Ectodermal cell (in vitro differentiated cells): ENCODE results near the gene NINJ1.

ENCODE experiments used
- H3K27ac ChIP-seq: 2 replicates; pipeline ENCODE4 v1.7.0; 2013; ENCODE audit warnings: mild to moderate bottlenecking, low read depth, low read length; ENCODE audit not compliant: insufficient read depth, poor library complexity, severe bottlenecking
- H3K27me3 ChIP-seq: 2 replicates; pipeline ENCODE4 v1.7.0; 2013; ENCODE audit warnings: mild to moderate bottlenecking, low read length; ENCODE audit not compliant: insufficient read depth, control insufficient read depth, poor library complexity, severe bottlenecking
- H3K36me3 ChIP-seq: one replicate; pipeline ENCODE4 v1.7.0; 2013; ENCODE audit warnings: low read length; ENCODE audit not compliant: control insufficient read depth, insufficient read depth
- H3K4me1 ChIP-seq: one replicate; pipeline ENCODE4 v1.7.0; 2013; ENCODE audit warnings: low read length; ENCODE audit not compliant: control insufficient read depth, insufficient read depth
- H3K4me3 ChIP-seq: 2 replicates; pipeline ENCODE4 v1.7.0; 2013; ENCODE audit warnings: low read depth, low read length, control low read depth; ENCODE audit not compliant: insufficient read depth
- H3K9me3 ChIP-seq: 2 replicates; pipeline ENCODE4 v1.7.0; 2013; ENCODE audit warnings: mild to moderate bottlenecking, low read length, moderate library complexity; ENCODE audit not compliant: control insufficient read depth
- WGBS, 2 experiments: methylation state at CpG; one replicate each; pipeline ENCODE4 v1.1.7; 2013; ENCODE audit warnings: missing lambda C conversion rate in 2 of 2; 5-methylcytosine and 5-hydroxymethylcytosine counted together

NINJ1 gene

GRCh38 chr9:93099551-93100275, 34.3 kb downstream of the NINJ1 start:
- peaks cover 11% of the 10 kb centered on the region for H3K27me3 ChIP-seq
- H3K36me3 ChIP-seq = no peaks in the 10 kb centered on the region
- H3K4me1 ChIP-seq = peaks cover 6% of the 10 kb centered on the region
- H3K9me3 ChIP-seq = no peaks in the 10 kb centered on the region
- H3K4me3 ChIP-seq = no peak overlapping the region
- no peak overlapping the region for H3K27ac ChIP-seq
- WGBS, 2 experiments = 94 to 95% methylated on average over 16 of the region's 16 CpGs

GRCh38 chr9:93098236-93098946, 35.7 kb downstream of the NINJ1 start:
- H3K4me3 ChIP-seq = no peak overlapping the region
- WGBS, 2 experiments = 92 to 95% methylated on average over 15 of the region's 15 CpGs
- no peak overlapping the region for H3K27ac ChIP-seq
- peaks cover 11% of the 10 kb centered on the region for H3K27me3 ChIP-seq
- no peaks in the 10 kb centered on the region for H3K36me3 ChIP-seq
- no peaks in the 10 kb centered on the region for H3K9me3 ChIP-seq
- peaks cover 6% of the 10 kb centered on the region for H3K4me1 ChIP-seq

- Histone ChIP-seq H3K4me1 (peaks cover 6% of the 10 kb centered on the region), H3K4me3 (no peak overlapping the region), H3K27ac (no peak overlapping the region), H3K36me3 (no peaks in the 10 kb centered on the region), H3K27me3 (peaks cover 11% of the 10 kb centered on the region), H3K9me3 (no peaks in the 10 kb centered on the region)
- WGBS, 2 experiments = 85 to 86% methylated on average over 11 of the region's 11 CpGs
Measured at GRCh38 chr9:93097511-93098201, 36.4 kb downstream of the NINJ1 start.

GRCh38 chr9:93096811-93097382, 37.2 kb downstream of the NINJ1 start:
- H3K4me1 ChIP-seq = peaks cover 6% of the 10 kb centered on the region
- H3K36me3 ChIP-seq = no peaks in the 10 kb centered on the region
- peaks cover 11% of the 10 kb centered on the region for H3K27me3 ChIP-seq
- no peaks in the 10 kb centered on the region for H3K9me3 ChIP-seq
- H3K27ac ChIP-seq = no peak overlapping the region
- WGBS, 2 experiments = 41 to 43% methylated on average over 16 of the region's 16 CpGs
- peak overlapping the region; percentile 81 for H3K4me3 ChIP-seq

GRCh38 chr9:93096131-93096802, 37.8 kb downstream of the NINJ1 start, which contains the start of gene CARD19:
TSS of gene CARD19 (plus strand) at chr9:93096217. CDS start at chr9:93096346, 129 bp downstream.
- H3K27ac ChIP-seq = peak within 1 kb of the TSS; percentile 84
- H3K27me3 ChIP-seq = peaks cover 11% of the 10 kb centered on the region
- H3K36me3 ChIP-seq = no peaks in the 10 kb centered on the region
- WGBS, 2 experiments = 1% methylated on average over 65 of the region's 65 CpGs
- H3K4me1 ChIP-seq = peaks cover 6% of the 10 kb centered on the region
- H3K9me3 ChIP-seq = no peaks in the 10 kb centered on the region
- H3K4me3 ChIP-seq = peak within 1 kb of the TSS; percentile 81

- no peaks in the 10 kb centered on the region for H3K36me3 ChIP-seq
- H3K27me3 ChIP-seq = peaks cover 11% of the 10 kb centered on the region
- peak overlapping the region; percentile 84 for H3K27ac ChIP-seq
- 6 to 7% methylated on average over 91 to 93 of the region's 95 CpGs for WGBS, 2 experiments
- H3K4me3 ChIP-seq = peak overlapping the region; percentile 81
- H3K4me1 ChIP-seq = peaks cover 6% of the 10 kb centered on the region
- H3K9me3 ChIP-seq = no peaks in the 10 kb centered on the region
Measured at GRCh38 chr9:93095205-93096130, 38.6 kb downstream of the NINJ1 start.

GRCh38 chr9:93094658-93095204, 39.3 kb downstream of the NINJ1 start:
- 82 to 85% methylated on average over 11 of the region's 11 CpGs for WGBS, 2 experiments

GRCh38 chr9:93093877-93094657, 40.0 kb downstream of the NINJ1 start:
- Histone ChIP-seq H3K36me3 (no peaks in the 10 kb centered on the region), H3K27ac (no peak overlapping the region), H3K4me1 (peaks cover 6% of the 10 kb centered on the region), H3K9me3 (no peaks in the 10 kb centered on the region), H3K27me3 (peaks cover 11% of the 10 kb centered on the region), H3K4me3 (no peak overlapping the region)
- 79% methylated on average over 7 of the region's 7 CpGs for WGBS, 2 experiments

More at GRCh38 chr9:93094658-93095204, 39.3 kb downstream of the NINJ1 start:
- H3K36me3 ChIP-seq = no peaks in the 10 kb centered on the region
- H3K4me3 ChIP-seq = peak overlapping the region; percentile 43
- H3K27ac ChIP-seq = no peak overlapping the region
- peaks cover 11% of the 10 kb centered on the region for H3K27me3 ChIP-seq
- H3K4me1 ChIP-seq = peaks cover 6% of the 10 kb centered on the region
- no peaks in the 10 kb centered on the region for H3K9me3 ChIP-seq
